Mesenchymal stem cell (in vitro differentiated cells and primary cell): ENCODE measurements around the gene C2orf15. TPM values are rescaled to one million over a fixed set of nuclear protein-coding genes. Genes with fewer than 3 reads are reported as not detected.

Experiments
- DNase-seq: peaks from one replicate; pipeline ENCODE4 v3.0.0-alpha.2; 2013
- H2AFZ ChIP-seq: one replicate; pipeline ENCODE4 v1.6.1; 2013; ENCODE audit warnings: low read depth, mild to moderate bottlenecking, control low read depth, inconsistent platforms, low read length, moderate library complexity
- H2AK5ac ChIP-seq: 2 replicates; pipeline ENCODE4 v1.6.1; 2013; ENCODE audit warnings: low read length, moderate library complexity, mild to moderate bottlenecking, inconsistent platforms; ENCODE audit not compliant: severe bottlenecking
- H2BK120ac ChIP-seq: one replicate; pipeline ENCODE4 v1.6.1; 2013; ENCODE audit warnings: low read depth, mild to moderate bottlenecking, inconsistent platforms, low read length, moderate library complexity
- H2BK12ac ChIP-seq, 2 experiments: one replicate each; pipeline ENCODE4 v1.6.1; 2013; ENCODE audit warnings: inconsistent platforms in 2 of 2, low read length in 2 of 2, mild to moderate bottlenecking in 2 of 2, moderate library complexity in 2 of 2, control low read depth in 1 of 2
- H2BK15ac ChIP-seq: one replicate; pipeline ENCODE4 v1.6.1; 2013; ENCODE audit warnings: mild to moderate bottlenecking, low read depth, inconsistent platforms; ENCODE audit not compliant: poor library complexity, severe bottlenecking
- H2BK5ac ChIP-seq: 2 replicates; pipeline ENCODE4 v1.6.1; 2013; ENCODE audit warnings: low read depth, mild to moderate bottlenecking, low read length, control low read depth, inconsistent platforms; ENCODE audit not compliant: poor library complexity, severe bottlenecking
- H3K14ac ChIP-seq, 2 experiments: one replicate each; pipeline ENCODE4 v1.6.1; 2013; ENCODE audit warnings: inconsistent platforms in 2 of 2, low read length in 2 of 2, control low read depth in 1 of 2, mild to moderate bottlenecking in 1 of 2, moderate library complexity in 1 of 2
- H3K18ac ChIP-seq, 2 experiments: one replicate each; pipeline ENCODE4 v1.6.1; 2013; ENCODE audit warnings: inconsistent platforms in 2 of 2, low read length in 2 of 2, control low read depth in 1 of 2, low read depth in 1 of 2, mild to moderate bottlenecking in 1 of 2
- H3K23ac ChIP-seq, 2 experiments: one replicate each; pipeline ENCODE4 v1.6.1; 2013; ENCODE audit warnings: inconsistent platforms in 2 of 2, low read length in 2 of 2, mild to moderate bottlenecking in 2 of 2, moderate library complexity in 2 of 2, control low read depth in 1 of 2
- H3K27ac ChIP-seq: 2 replicates; pipeline ENCODE4 v1.5.1; 2013; ENCODE audit warnings: mild to moderate bottlenecking, moderate library complexity, low read length, control low read depth, inconsistent platforms; ENCODE audit not compliant: poor library complexity, severe bottlenecking
- H3K27me3 ChIP-seq, 2 experiments: 2 replicates each; pipeline versions ENCODE4 v1.6.1 to v1.7.0; 2013; ENCODE audit warnings: low read length in 2 of 2, mild to moderate bottlenecking in 2 of 2, moderate library complexity in 2 of 2, control low read depth in 1 of 2, inconsistent platforms in 1 of 2; ENCODE audit not compliant: control insufficient read depth in 1 of 2, insufficient read depth in 1 of 2
- H3K36me3 ChIP-seq, 2 experiments: 2 replicates each; pipeline versions ENCODE4 v1.6.1 to v1.7.0; 2013; ENCODE audit warnings: low read length in 2 of 2, control low read depth in 1 of 2, inconsistent platforms in 1 of 2, low read depth in 1 of 2, mild to moderate bottlenecking in 1 of 2; ENCODE audit not compliant: insufficient read depth in 2 of 2, control insufficient read depth in 1 of 2
- H3K4ac ChIP-seq, 2 experiments: one replicate each; pipeline ENCODE4 v1.6.1; 2013; ENCODE audit warnings: inconsistent platforms in 2 of 2, low read length in 2 of 2, mild to moderate bottlenecking in 2 of 2, moderate library complexity in 2 of 2, control low read depth in 1 of 2, low read depth in 1 of 2
- H3K4me1 ChIP-seq: 2 replicates; pipeline ENCODE4 v1.6.1; 2013; ENCODE audit warnings: low read depth, low read length, control low read depth; ENCODE audit not compliant: control insufficient read depth, insufficient read depth
- H3K4me2 ChIP-seq: 2 replicates; pipeline ENCODE4 v1.6.1; 2013; ENCODE audit warnings: low read length, mild to moderate bottlenecking, inconsistent platforms; ENCODE audit not compliant: poor library complexity, severe bottlenecking
- H3K4me3 ChIP-seq, 2 experiments: 2 replicates each; pipeline versions ENCODE4 v1.5.1 to v1.7.0; 2013; ENCODE audit warnings: low read length in 2 of 2, mild to moderate bottlenecking in 2 of 2, control low read depth in 1 of 2, low read depth in 1 of 2; ENCODE audit not compliant: insufficient read depth in 1 of 2
- H3K79me1 ChIP-seq: replicated peaks from 2 replicates; pipeline ENCODE4 v1.6.1; 2013; ENCODE audit warnings: mild to moderate bottlenecking, control low read depth, low read length, inconsistent platforms; ENCODE audit not compliant: poor library complexity, severe bottlenecking
- H3K9ac ChIP-seq: 2 replicates; pipeline ENCODE4 v1.7.0; 2013; ENCODE audit warnings: mild to moderate bottlenecking, low read length, moderate library complexity
- H3K9me3 ChIP-seq: 2 replicates; pipeline ENCODE4 v1.7.0; 2013; ENCODE audit warnings: mild to moderate bottlenecking, low read length; ENCODE audit not compliant: control insufficient read depth
- H4K8ac ChIP-seq: one replicate; pipeline ENCODE4 v1.6.1; 2013; ENCODE audit warnings: inconsistent platforms, mild to moderate bottlenecking, low read length, moderate library complexity
- H4K91ac ChIP-seq: one replicate; pipeline ENCODE4 v1.6.1; 2013; ENCODE audit warnings: mild to moderate bottlenecking, low read length, inconsistent platforms
- WGBS: methylation state at CpG from one replicate; pipeline ENCODE4 v1.1.7; 2013; ENCODE audit warnings: mixed read lengths; 5-methylcytosine and 5-hydroxymethylcytosine counted together
- polyA plus RNA-seq, 2 experiments: library from polyadenylated mRNA; stranded (reverse); fragments of 200-250 nt; gene quantifications; one replicate each; pipeline ENCODE4 v1.2.3, GENCODE V29; 2013

C2orf15 gene, protein sequence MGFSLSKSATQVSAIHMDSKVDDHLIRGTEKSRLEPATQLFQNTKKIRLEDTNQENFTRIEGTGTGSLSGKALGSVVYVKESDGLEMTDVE
- 0.12 TPM for polyA plus RNA-seq (2013, experiment 1 of 2)
- 0.10 TPM for polyA plus RNA-seq (2013, experiment 2 of 2)

DNA sequence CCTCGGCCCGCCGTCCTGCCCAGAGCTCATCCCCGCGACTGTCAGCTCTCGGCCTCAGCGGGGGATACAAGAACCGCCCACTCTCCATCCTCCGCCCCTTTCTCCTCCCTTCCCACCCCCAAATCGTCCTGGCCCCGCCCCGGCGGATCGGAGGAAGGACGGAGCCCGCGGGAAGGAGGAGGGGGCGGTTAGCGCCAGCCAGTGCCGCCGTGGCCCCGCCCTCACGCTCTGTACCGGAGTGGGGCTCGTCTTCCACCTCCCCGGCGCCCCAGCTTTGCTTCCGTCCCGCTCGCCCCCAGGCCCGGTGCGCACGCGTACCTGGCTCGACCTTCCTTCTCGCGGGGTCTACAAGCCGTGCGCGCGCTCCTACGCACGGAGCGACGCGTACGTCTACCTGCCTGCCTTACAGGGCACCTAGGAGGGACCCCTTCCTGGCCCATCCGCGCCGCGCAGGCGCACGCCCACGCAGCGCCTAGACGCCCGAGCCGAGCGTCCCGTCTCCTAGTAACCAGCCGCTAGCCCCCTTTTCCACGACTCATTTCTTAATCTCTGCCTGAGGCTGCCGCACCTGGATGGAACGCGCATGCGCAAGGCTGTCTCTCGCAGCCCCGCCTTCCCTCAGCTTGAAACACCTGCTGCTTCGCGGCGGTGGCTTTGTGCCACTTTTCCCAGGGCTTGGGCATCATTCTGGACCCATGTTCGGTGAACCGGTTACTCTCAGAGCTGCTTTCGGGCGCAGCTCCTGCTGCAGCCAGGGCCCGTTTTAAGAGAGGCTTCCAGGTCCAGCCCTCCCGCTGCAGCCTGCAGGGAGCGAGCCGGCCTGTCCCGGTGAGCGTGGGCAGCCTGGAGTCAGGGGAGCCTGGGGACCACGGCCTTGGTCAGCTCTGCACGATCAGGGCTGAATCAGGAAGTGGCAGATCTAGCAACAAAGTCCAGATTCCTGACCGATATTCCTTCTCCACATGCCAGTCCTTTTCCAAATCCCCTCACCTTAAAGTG lies at the start of gene C2orf15:
Gene C2orf15 (plus strand): TSS at position 598 of the 999 bp plus-strand sequence. CDS start 8,852 bp downstream, outside the sequence.
- no peaks in the 10 kb centered on the region for H3K9me3 ChIP-seq
- peak within 1 kb of the TSS; percentile 77 for H4K8ac ChIP-seq
- no peaks in the 10 kb centered on the region for H3K79me1 ChIP-seq
- H3K4me3 ChIP-seq = peak within 1 kb of the TSS; percentile 89
- peak within 1 kb of the TSS; percentile 44 for H2BK15ac ChIP-seq
- peak within 1 kb of the TSS; percentile 47 for H3K27ac ChIP-seq
- H3K9ac ChIP-seq = peak within 1 kb of the TSS; percentile 85
- no peak within 1 kb of the TSS for H2AK5ac ChIP-seq
- H4K91ac ChIP-seq = peak within 1 kb of the TSS; percentile 34
- H3K23ac ChIP-seq = peak within 1 kb of the TSS in 1 of 2 experiments; percentile 47
- H2BK5ac ChIP-seq = no peak within 1 kb of the TSS
- peak within 1 kb of the TSS in 1 of 2 experiments; percentile 94 for H3K14ac ChIP-seq
- peak within 1 kb of the TSS in 1 of 2 experiments; percentile 86 for H3K4ac ChIP-seq
- peak within 1 kb of the TSS; percentile 99 for H2AFZ ChIP-seq
- DNase-seq = peak; percentile 88
- H2BK12ac ChIP-seq = peak within 1 kb of the TSS in 1 of 2 experiments; percentile 77
- H3K4me1 ChIP-seq = peaks cover 2% of the 10 kb centered on the region
- no peak within 1 kb of the TSS for H2BK120ac ChIP-seq
- peak within 1 kb of the TSS; percentile 64 to 98 for H3K18ac ChIP-seq
- H3K36me3 ChIP-seq = no peaks in the 10 kb centered on the region
- no peaks in the 10 kb centered on the region for H3K27me3 ChIP-seq
- peak within 1 kb of the TSS; percentile 92 for H3K4me2 ChIP-seq
- WGBS = 2% methylated on average over 84 of the region's 84 CpGs

DNA sequence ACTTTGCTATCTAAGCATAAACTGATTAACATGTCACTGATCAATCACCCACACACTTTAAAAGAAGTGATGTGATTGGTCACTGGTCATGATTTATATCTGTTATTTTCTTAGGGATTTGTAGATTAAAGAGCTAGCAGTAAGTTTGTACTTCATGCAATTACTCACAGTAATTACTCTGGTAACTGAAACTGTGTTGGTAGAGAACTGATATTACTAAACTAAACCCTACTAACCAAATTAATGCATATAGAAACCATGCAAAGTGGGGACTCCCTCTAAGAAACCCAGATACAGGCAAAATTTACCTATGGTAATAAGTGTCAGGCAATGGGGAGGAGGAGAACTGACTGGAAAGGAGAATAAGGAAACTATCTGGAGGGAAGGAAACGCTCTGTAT lies 44.8 kb upstream of the C2orf15 start:
- Histone ChIP-seq H3K23ac (no peak overlapping the region), H2AK5ac (no peak overlapping the region), H3K18ac (no peak overlapping the region), H4K91ac (no peak overlapping the region), H3K4me3 (no peak overlapping the region), H3K4me1 (no peaks in the 10 kb centered on the region), H3K9ac (no peak overlapping the region), H2BK5ac (no peak overlapping the region), H3K14ac (no peak overlapping the region), H3K36me3 (no peaks in the 10 kb centered on the region), H2BK120ac (no peak overlapping the region), H3K4ac (no peak overlapping the region), H3K9me3 (peaks cover 17% of the 10 kb centered on the region), H3K79me1 (no peaks in the 10 kb centered on the region), H3K4me2 (no peak overlapping the region), H3K27ac (no peak overlapping the region), H4K8ac (no peak overlapping the region), H3K27me3 (no peaks in the 10 kb centered on the region), H2BK12ac (no peak overlapping the region), H2BK15ac (no peak overlapping the region), H2AFZ (no peak overlapping the region)
- no peak for DNase-seq
- no CpG with 5 or more reads among the region's 1 CpG for WGBS

DNA sequence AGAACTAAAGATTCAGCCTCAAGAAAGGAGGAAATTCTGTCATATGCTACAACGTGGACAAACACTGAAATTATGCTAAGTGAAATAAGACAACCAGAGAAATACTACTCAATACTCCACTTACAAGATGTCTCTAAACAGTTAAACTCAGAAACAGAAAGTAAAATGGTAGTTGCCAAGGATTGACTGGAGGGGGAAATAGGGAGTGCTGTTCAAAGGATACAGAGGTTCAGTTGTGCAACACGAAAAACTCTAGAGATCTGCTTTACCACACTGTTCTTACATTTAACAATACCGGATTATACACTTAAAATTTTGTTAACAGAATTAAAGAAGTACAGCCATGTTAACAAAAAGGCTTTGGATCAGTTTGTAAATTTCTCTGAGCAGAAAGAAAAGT lies 39.8 kb upstream of the C2orf15 start:
- Histone ChIP-seq H3K4ac (no peak overlapping the region), H2BK120ac (no peak overlapping the region), H3K4me1 (no peaks in the 10 kb centered on the region), H3K36me3 (no peaks in the 10 kb centered on the region), H3K14ac (no peak overlapping the region), H3K9ac (peak overlapping the region; percentile 10), H3K23ac (no peak overlapping the region), H3K18ac (no peak overlapping the region), H3K9me3 (no peaks in the 10 kb centered on the region), H2AFZ (no peak overlapping the region), H2AK5ac (no peak overlapping the region), H3K4me3 (no peak overlapping the region), H4K8ac (no peak overlapping the region), H2BK15ac (no peak overlapping the region), H3K27ac (no peak overlapping the region), H4K91ac (no peak overlapping the region), H2BK5ac (no peak overlapping the region), H3K4me2 (no peak overlapping the region), H3K27me3 (no peaks in the 10 kb centered on the region), H2BK12ac (no peak overlapping the region), H3K79me1 (no peaks in the 10 kb centered on the region)
- WGBS = no CpG with 5 or more reads among the region's 3 CpGs
- peak; percentile 23 for DNase-seq

DNA sequence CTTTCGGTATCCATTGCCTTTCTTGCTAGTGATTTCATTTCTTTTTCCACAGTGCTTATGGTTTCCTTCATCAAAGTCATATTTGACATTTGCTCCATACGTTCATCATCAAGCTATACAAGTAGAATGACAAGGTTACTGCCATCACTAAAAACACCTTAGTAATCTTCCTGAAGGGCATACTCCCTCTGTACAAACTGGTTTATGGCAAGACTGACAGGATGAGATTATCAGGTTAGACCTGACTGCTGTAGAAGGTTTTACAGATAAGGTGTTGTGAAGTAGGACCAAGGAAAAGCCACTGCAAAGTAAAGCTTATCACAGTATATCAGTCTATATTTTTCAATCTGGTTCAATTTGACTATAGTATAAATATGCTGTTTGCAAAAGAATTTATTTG lies 37.5 kb upstream of the C2orf15 start:
- WGBS = 97% methylated on average over 2 of the region's 2 CpGs
- Histone ChIP-seq H3K14ac (no peak overlapping the region), H2BK12ac (no peak overlapping the region), H3K18ac (no peak overlapping the region), H3K9ac (no peak overlapping the region), H3K4me3 (no peak overlapping the region), H2AK5ac (no peak overlapping the region), H4K8ac (no peak overlapping the region), H2BK120ac (no peak overlapping the region), H3K27me3 (no peaks in the 10 kb centered on the region), H3K36me3 (no peaks in the 10 kb centered on the region), H3K27ac (no peak overlapping the region), H4K91ac (no peak overlapping the region), H2BK15ac (no peak overlapping the region), H3K9me3 (no peaks in the 10 kb centered on the region), H3K4me1 (no peaks in the 10 kb centered on the region), H3K4me2 (no peak overlapping the region), H2AFZ (no peak overlapping the region), H3K23ac (no peak overlapping the region), H3K79me1 (no peaks in the 10 kb centered on the region), H3K4ac (no peak overlapping the region), H2BK5ac (no peak overlapping the region)
- DNase-seq = no peak
